Pancreas (tissue), 10 donors: ENCODE measurements around the gene RUNX3. TPM values are rescaled to one million over a fixed set of nuclear protein-coding genes. Genes with fewer than 3 reads are reported as not detected.

Experiments used
- ATAC-seq, 4 donors: fragments of 200-7000 bp; cut with Tn5 transposase; one replicate each; pipeline versions ENCODE4 v1.8.0 to v1.9.1; 2020; ENCODE audit warnings: mild to moderate bottlenecking in 4 of 4, moderate library complexity in 4 of 4
- DNase-seq, 6 donors: peaks; one replicate each; pipeline ENCODE4 v3.0.0-alpha.2; 2020
- FAIRE-seq: peaks from 2 replicates; lab custom pipeline; 2012; peaks lifted over from hg19 to GRCh38; lab: Jason Lieb, UNC
- H3K27ac ChIP-seq, 4 donors: fragments of 200-600 bp; sonication (generic); 1 replicate in 3 of 4; 2 replicates in 1 of 4; pipeline versions ENCODE4 v1.5.0 to v1.8.0; 2020
- H3K27me3 ChIP-seq, 4 donors: fragments of 200-600 bp; one replicate each; pipeline ENCODE4 v1.8.0; 2021
- H3K36me3 ChIP-seq, 3 donors: fragments of 200-600 bp; sonication (generic) in 1 of 3; one replicate each; pipeline versions ENCODE4 v1.5.0 to v1.8.0; 2020 to 2021
- H3K4me1 ChIP-seq, 3 donors: fragments of 200-600 bp; one replicate each; pipeline ENCODE4 v1.8.0; 2021
- H3K4me3 ChIP-seq, 4 donors: fragments of 200-600 bp; sonication (generic) in 2 of 4; one replicate each; pipeline versions ENCODE4 v1.5.0 to v1.8.0; 2020 to 2021
- H3K9me3 ChIP-seq, 4 donors: fragments of 200-600 bp; one replicate each; pipeline ENCODE4 v1.8.0; 2021
- WGBS, 2 donors: extraction: QIAGEN DNeasy Blood & Tissue Kit; methylation state at CpG; one replicate each; pipeline ENCODE4 v1.1.7; 2013; 5-methylcytosine and 5-hydroxymethylcytosine counted together
- intact Hi-C, 3 donors: fragments of 100-400 bp; cut with DNase I; formaldehyde crosslinking; loops; one replicate each; pipeline versions ENCODE4 v1.11.1 to v1.14.2; 2022
- polyA plus RNA-seq, 2 donors: library from polyadenylated mRNA; stranded (reverse); fragments of 200-250 nt; gene quantifications; one replicate each; pipeline ENCODE4 v1.2.3, GENCODE V29; 2013
- total RNA-seq, 6 donors: library from RNA; stranded (reverse); fragmentation: NEBNext Ultra II Directional in 4 of 6; extraction: Animal tissue kit (Norgen Biotek cat#: 25700) in 4 of 6; gene quantifications; one replicate each; pipeline versions ENCODE4 v1.2.1 to v1.2.4, GENCODE V29; 2021 to 2023
- TF ChIP-seq, protein P1 (sequence below), 4 donors: fragments of 200-600 bp; sonication (generic) in 3 of 4; IDR thresholded peaks; one replicate each; pipeline versions ENCODE4 v1.5.0 to v1.8.0; 2021; ENCODE audit warnings: antibody characterized with exemption in 4 of 4
- donor health status: healthy with polysubstance abuse.
- donor health status: DM: no; HTN: no; CAD: no; lungs with moderate emphysema.
- donor health status: DM: no; HTN: no; CAD: no.
- donor health status: control.
- donor health status: control.
- donor health status: Bipolar disorder and iron deficiency.
- donor health status: DM: yes; HTN: yes; CAD: no.
- donor health status: DM: no; HTN: no; CAD: no.
- donor health status: DM: no; HTN: no; CAD: no.
- donor health status: DM: yes; HTN: yes; CAD: no.

Gene RUNX3
- total and polyA plus RNA-seq, 8 donors = 0.30 to 3.7 (median 0.77) TPM

GRCh38 chr1:24960071-24960801, 30.2 kb upstream of the RUNX3 start:
- no peak for ATAC-seq
- H3K27me3 ChIP-seq = no peaks in the 10 kb centered on the region
- H3K9me3 ChIP-seq = no peaks in the 10 kb centered on the region
- no peak overlapping the region for H3K4me3 ChIP-seq
- H3K27ac ChIP-seq = no peak overlapping the region
- TF ChIP-seq, protein P1, sequence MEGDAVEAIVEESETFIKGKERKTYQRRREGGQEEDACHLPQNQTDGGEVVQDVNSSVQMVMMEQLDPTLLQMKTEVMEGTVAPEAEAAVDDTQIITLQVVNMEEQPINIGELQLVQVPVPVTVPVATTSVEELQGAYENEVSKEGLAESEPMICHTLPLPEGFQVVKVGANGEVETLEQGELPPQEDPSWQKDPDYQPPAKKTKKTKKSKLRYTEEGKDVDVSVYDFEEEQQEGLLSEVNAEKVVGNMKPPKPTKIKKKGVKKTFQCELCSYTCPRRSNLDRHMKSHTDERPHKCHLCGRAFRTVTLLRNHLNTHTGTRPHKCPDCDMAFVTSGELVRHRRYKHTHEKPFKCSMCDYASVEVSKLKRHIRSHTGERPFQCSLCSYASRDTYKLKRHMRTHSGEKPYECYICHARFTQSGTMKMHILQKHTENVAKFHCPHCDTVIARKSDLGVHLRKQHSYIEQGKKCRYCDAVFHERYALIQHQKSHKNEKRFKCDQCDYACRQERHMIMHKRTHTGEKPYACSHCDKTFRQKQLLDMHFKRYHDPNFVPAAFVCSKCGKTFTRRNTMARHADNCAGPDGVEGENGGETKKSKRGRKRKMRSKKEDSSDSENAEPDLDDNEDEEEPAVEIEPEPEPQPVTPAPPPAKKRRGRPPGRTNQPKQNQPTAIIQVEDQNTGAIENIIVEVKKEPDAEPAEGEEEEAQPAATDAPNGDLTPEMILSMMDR (IDR thresholded peaks at IDR 0.05) = no peak
- WGBS, 2 donors = 75 to 80% methylated on average over 11 of the region's 11 CpGs
- no peak for FAIRE-seq
- intact Hi-C loops = no loop called here
- no peak for DNase-seq
- H3K4me1 ChIP-seq = no peaks in the 10 kb centered on the region
- H3K36me3 ChIP-seq = no peaks in the 10 kb centered on the region

DNA sequence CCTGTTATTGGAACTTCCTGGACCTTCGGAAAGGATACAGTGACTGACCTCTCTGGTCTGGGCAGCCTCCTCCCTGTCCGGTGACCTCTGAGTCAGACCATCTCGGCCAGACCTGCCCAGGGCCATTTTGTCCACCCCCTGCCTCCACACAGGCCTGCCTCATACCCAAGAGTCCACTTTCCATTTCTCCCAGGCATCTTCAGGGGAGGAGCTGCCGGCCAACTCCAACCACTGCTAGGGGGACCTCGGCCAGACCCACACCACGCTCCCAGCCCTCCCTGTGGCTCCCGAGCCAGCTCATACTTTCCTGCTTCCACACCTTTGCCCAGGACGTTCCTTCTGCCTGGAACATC, 29.5 kb upstream of the RUNX3 start:
- no peaks in the 10 kb centered on the region for H3K36me3 ChIP-seq
- no peak for DNase-seq
- TF ChIP-seq, protein P1 (IDR thresholded peaks at IDR 0.05) = no peak
- no peak for ATAC-seq
- H3K27ac ChIP-seq = no peak overlapping the region
- no peak for FAIRE-seq
- intact Hi-C loops = no loop called here
- H3K9me3 ChIP-seq = no peaks in the 10 kb centered on the region
- H3K27me3 ChIP-seq = no peaks in the 10 kb centered on the region
- no peaks in the 10 kb centered on the region for H3K4me1 ChIP-seq
- no peak overlapping the region for H3K4me3 ChIP-seq
- WGBS, 2 donors = 74 to 82% methylated on average over 8 of the region's 8 CpGs

GRCh38 chr1:24958766-24959622, 28.9 kb upstream of the RUNX3 start:
- ATAC-seq (no peak), FAIRE-seq (no peak), DNase-seq (no peak)
- TF ChIP-seq, protein P1 (IDR thresholded peaks at IDR 0.05) = no peak
- Histone ChIP-seq H3K4me1 (no peaks in the 10 kb centered on the region), H3K27ac (no peak overlapping the region), H3K27me3 (no peaks in the 10 kb centered on the region), H3K36me3 (no peaks in the 10 kb centered on the region), H3K4me3 (no peak overlapping the region), H3K9me3 (no peaks in the 10 kb centered on the region)
- intact Hi-C loops = no loop called here
- 79 to 85% methylated on average over 23 of the region's 23 CpGs for WGBS, 2 donors

DNA sequence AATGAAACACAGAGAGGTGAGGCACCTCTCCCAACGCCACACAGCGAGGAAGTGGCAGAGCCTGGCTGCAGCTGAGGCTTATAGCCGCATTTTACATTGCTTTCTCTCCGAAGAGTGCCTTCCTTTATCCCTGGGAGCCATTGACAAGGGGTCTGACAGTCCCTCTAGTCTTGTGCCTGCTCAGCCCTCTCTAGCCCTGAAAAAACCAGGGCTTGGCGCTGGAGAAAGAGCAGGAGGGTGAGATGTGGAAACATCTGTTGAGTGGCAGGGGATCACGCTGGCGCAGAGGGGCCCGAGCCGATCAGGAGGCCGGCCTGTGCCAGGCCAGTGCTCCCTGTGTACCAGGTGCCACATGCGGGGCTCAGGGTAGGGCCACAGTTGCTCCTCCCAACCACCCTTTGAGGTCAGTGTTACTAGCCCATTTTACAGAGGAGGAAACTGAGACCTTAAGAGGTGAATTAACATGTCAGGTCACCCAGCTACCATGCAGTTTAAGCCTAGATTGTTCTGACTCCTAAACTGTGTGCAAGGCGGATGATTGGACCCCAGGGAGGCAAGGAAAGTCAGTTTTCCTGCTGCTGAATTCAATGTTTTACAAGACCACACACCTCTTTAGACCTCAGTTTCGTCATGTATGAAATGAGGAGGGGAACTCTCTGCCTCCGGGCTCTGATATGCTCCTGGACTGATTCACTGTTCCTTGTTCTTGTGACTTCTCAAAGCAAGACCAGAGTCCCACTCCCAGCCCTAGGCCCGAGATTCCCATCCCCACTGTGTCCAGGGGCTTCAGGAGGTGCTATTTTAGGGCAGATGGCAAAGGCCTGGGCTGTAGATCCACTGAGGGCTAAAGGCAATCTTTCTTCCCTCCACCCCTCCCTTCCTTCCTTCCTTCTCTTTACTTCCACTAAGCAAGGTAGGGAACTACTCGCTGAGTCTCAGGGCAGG, 28.0 kb upstream of the RUNX3 start:
- WGBS, 2 donors = 85 to 92% methylated on average over 16 of the region's 16 CpGs
- no peaks in the 10 kb centered on the region for H3K9me3 ChIP-seq
- no peak overlapping the region for H3K4me3 ChIP-seq
- H3K27me3 ChIP-seq = no peaks in the 10 kb centered on the region
- intact Hi-C loops = no loop called here
- ATAC-seq = no peak
- no peaks in the 10 kb centered on the region for H3K4me1 ChIP-seq
- no peaks in the 10 kb centered on the region for H3K36me3 ChIP-seq
- TF ChIP-seq, protein P1 (IDR thresholded peaks at IDR 0.05) = no peak
- FAIRE-seq = no peak
- no peak overlapping the region for H3K27ac ChIP-seq
- no peak for DNase-seq
